ENCODE data around the gene SOBP. TPM values are rescaled to one million over a fixed set of nuclear protein-coding genes. Genes with fewer than 3 reads are reported as not detected.

The SOBP gene
- total and polyA plus RNA-seq, 4 donors = 24.0 to 44.6 (median 37.0) TPM

GRCh38 chr6:107571354-107571753 is 81.4 kb downstream of the SOBP start:
- Histone ChIP-seq H3K27ac (ENCODE audit: low read depth, low read length) (no peak overlapping the region), H3K4me3 (ENCODE audit: low read depth, low read length) (no peak overlapping the region)

DNA sequence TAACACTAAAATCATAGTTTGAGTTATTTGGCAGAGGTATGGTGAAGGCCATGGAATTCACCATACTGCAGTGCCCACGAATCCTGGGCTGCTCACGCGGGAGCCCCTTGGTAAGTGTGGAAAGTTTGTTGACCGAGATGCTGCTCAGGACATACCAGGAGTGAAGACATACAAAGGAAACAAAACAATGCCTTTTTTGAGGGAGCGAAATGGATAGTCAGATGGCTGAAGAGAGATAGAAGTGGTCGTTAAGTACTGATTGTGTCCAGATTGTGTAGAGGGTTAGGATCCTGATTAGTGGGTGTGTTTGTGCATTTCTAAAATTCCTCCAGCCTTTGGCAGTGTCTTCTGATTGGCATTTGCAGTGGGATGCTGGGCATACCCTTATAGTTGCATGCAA is 83.0 kb downstream of the SOBP start:
- Histone ChIP-seq H3K4me3 (ENCODE audit: low read depth, low read length) (no peak overlapping the region), H3K27me3 (ENCODE audit: control insufficient read depth, insufficient read depth, low read length) (no peaks in the 10 kb centered on the region), H3K9me3 (ENCODE audit: control insufficient read depth, insufficient read depth, low read length) (no peaks in the 10 kb centered on the region), H3K36me3 (ENCODE audit: control insufficient read depth, insufficient read depth, low read length) (peaks cover 9% of the 10 kb centered on the region), H3K4me1 (ENCODE audit: control insufficient read depth, insufficient read depth, low read length) (no peaks in the 10 kb centered on the region), H3K27ac (ENCODE audit: low read depth, low read length) (no peak overlapping the region)
- no peak for DNase-seq (ENCODE audit: low read depth in 4 of 6, low spot score in 6 of 6)
- WGBS (ENCODE audit: insufficient coverage) = 80% methylated on average over 6 of the region's 6 CpGs

More at GRCh38 chr6:107571354-107571753, 81.4 kb downstream of the SOBP start:
- no peaks in the 10 kb centered on the region for H3K9me3 ChIP-seq (ENCODE audit: control insufficient read depth, insufficient read depth, low read length)
- H3K27me3 ChIP-seq (ENCODE audit: control insufficient read depth, insufficient read depth, low read length) = no peaks in the 10 kb centered on the region
- DNase-seq (ENCODE audit: low read depth in 4 of 6, low spot score in 6 of 6) = no peak
- WGBS (ENCODE audit: insufficient coverage) = 67% methylated on average over 1 of the region's 9 CpGs
- peaks cover 9% of the 10 kb centered on the region for H3K36me3 ChIP-seq (ENCODE audit: control insufficient read depth, insufficient read depth, low read length)
- H3K4me1 ChIP-seq (ENCODE audit: control insufficient read depth, insufficient read depth, low read length) = no peaks in the 10 kb centered on the region

DNA sequence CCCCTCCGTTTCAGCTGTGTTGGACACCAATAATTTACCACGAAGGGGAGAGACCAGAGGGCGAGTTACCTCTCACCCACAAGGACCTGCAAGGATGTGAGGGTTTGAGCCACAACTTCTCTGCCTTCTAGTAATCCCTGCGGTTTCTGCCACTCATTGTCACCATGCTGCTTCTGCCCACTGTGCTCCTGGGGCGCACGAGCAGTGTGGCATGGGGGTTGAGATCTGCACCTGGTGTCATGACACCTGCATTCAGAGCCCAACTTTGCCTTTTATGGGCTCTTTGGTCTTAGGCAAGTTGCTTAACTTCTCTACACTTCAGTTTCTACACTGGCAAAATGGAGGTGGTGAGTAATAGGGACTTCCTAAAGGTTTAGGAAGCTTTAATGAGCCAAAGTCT is 84.9 kb downstream of the SOBP start:
- no peak overlapping the region for H3K4me3 ChIP-seq (ENCODE audit: low read depth, low read length)
- no peaks in the 10 kb centered on the region for H3K27me3 ChIP-seq (ENCODE audit: control insufficient read depth, insufficient read depth, low read length)
- peaks cover 5% of the 10 kb centered on the region for H3K4me1 ChIP-seq (ENCODE audit: control insufficient read depth, insufficient read depth, low read length)
- H3K27ac ChIP-seq (ENCODE audit: low read depth, low read length) = no peak overlapping the region
- H3K9me3 ChIP-seq (ENCODE audit: control insufficient read depth, insufficient read depth, low read length) = no peaks in the 10 kb centered on the region
- H3K36me3 ChIP-seq (ENCODE audit: control insufficient read depth, insufficient read depth, low read length) = peaks cover 6% of the 10 kb centered on the region
- no peak for DNase-seq (ENCODE audit: low read depth in 4 of 6, low spot score in 6 of 6)
- WGBS (ENCODE audit: insufficient coverage) = 98% methylated on average over 6 of the region's 6 CpGs

DNA sequence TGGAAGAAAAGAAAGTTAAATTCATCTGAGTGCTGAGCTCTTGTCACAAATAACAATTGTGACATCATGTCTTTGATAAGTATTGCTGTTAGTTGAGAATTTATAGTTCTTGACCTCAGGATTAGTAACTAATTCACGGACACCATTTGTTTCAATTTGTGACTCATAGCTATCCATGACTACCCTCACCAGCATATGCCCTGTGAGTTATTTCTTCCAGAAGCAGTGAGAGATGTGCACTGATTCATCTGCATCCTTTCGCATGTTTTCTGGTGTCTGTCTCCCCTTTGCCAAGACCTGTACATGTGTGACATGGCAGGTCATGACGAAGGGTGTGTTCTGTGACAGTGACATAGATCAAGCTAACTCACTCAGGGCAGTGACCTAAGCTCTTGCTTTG is 86.9 kb downstream of the SOBP start:
- no peaks in the 10 kb centered on the region for H3K9me3 ChIP-seq (ENCODE audit: control insufficient read depth, insufficient read depth, low read length)
- H3K4me1 ChIP-seq (ENCODE audit: control insufficient read depth, insufficient read depth, low read length) = peaks cover 8% of the 10 kb centered on the region
- WGBS (ENCODE audit: insufficient coverage) = 100% methylated on average over 1 of the region's 3 CpGs
- H3K4me3 ChIP-seq (ENCODE audit: low read depth, low read length) = no peak overlapping the region
- peaks cover 6% of the 10 kb centered on the region for H3K36me3 ChIP-seq (ENCODE audit: control insufficient read depth, insufficient read depth, low read length)
- no peak for DNase-seq (ENCODE audit: low read depth in 4 of 6, low spot score in 6 of 6)
- no peaks in the 10 kb centered on the region for H3K27me3 ChIP-seq (ENCODE audit: control insufficient read depth, insufficient read depth, low read length)
- H3K27ac ChIP-seq (ENCODE audit: low read depth, low read length) = no peak overlapping the region

DNA sequence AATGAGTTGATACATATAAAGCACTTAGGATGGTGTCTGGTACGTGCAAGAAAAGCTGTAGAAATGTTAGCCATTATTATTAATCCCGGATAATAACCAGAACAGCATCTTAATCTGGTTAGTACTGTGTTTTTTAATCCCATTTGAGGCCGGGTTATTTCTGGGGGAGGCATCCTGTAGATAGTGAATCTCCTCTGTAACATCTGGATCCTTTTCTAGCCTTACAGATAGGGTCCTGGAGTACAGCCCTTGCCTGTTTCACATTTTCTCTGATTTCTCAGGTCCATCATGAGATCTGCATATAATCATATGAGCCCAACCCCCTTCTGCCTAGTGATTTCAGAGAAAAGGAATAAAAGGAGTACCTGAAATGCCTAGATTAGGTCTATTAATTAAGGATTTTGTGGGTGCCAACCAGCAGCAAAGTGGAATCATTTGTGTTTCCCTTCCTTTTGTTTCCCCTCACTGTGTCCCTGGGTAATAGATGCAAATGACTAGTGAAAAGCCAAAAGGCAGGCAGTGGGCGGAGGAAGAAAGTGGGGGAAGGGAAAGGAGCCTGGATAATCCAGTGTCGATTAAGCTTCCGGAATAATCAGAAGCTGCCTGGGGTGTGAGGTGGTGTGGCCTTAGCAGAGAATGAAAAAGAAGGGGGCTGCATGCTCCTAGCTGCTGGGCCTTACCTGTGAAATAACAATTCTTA is 88.9 kb downstream of the SOBP start:
- 17% methylated on average over 2 of the region's 6 CpGs for WGBS (ENCODE audit: insufficient coverage)
- Histone ChIP-seq H3K9me3 (ENCODE audit: control insufficient read depth, insufficient read depth, low read length) (no peaks in the 10 kb centered on the region), H3K27ac (ENCODE audit: low read depth, low read length) (no peak overlapping the region), H3K36me3 (ENCODE audit: control insufficient read depth, insufficient read depth, low read length) (peaks cover 6% of the 10 kb centered on the region), H3K4me3 (ENCODE audit: low read depth, low read length) (no peak overlapping the region), H3K4me1 (ENCODE audit: control insufficient read depth, insufficient read depth, low read length) (peaks cover 8% of the 10 kb centered on the region), H3K27me3 (ENCODE audit: control insufficient read depth, insufficient read depth, low read length) (no peaks in the 10 kb centered on the region)
- peak in 2 of 6 donors; percentile 41 to 86 for DNase-seq (ENCODE audit: low read depth in 4 of 6, low spot score in 6 of 6)

- Histone ChIP-seq H3K4me1 (ENCODE audit: control insufficient read depth, insufficient read depth, low read length) (peaks cover 8% of the 10 kb centered on the region), H3K27ac (ENCODE audit: low read depth, low read length) (no peak overlapping the region)
- 52% methylated on average over 4 of the region's 6 CpGs for WGBS (ENCODE audit: insufficient coverage)
These were observed 89.6 kb downstream of the SOBP start for GRCh38 chr6:107579456-107580056.

DNA sequence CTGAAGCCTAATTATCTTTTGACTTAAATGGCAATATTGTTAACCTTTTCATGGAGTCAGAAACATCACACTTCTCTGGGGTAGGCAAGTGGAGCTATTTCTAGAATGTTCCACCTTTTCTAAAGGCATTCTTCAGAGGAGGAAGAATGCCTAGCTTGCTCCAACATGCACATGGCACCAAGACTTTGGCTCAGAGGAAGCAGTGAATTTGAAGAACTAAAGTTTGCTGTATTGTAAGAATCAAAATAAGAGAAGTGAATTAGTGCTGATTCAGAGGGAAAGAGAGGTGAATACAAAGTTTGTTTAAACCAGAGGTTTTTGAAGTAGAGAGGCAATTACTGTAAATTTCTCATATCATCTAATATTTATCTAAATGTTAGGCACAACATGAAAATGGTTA is 92.2 kb downstream of the SOBP start:
- no peaks in the 10 kb centered on the region for H3K27me3 ChIP-seq (ENCODE audit: control insufficient read depth, insufficient read depth, low read length)
- H3K9me3 ChIP-seq (ENCODE audit: control insufficient read depth, insufficient read depth, low read length) = no peaks in the 10 kb centered on the region
- no peak overlapping the region for H3K27ac ChIP-seq (ENCODE audit: low read depth, low read length)
- no peak for DNase-seq (ENCODE audit: low read depth in 4 of 6, low spot score in 6 of 6)
- no peaks in the 10 kb centered on the region for H3K36me3 ChIP-seq (ENCODE audit: control insufficient read depth, insufficient read depth, low read length)
- peaks cover 8% of the 10 kb centered on the region for H3K4me1 ChIP-seq (ENCODE audit: control insufficient read depth, insufficient read depth, low read length)
- H3K4me3 ChIP-seq (ENCODE audit: low read depth, low read length) = no peak overlapping the region

More at GRCh38 chr6:107579456-107580056, 89.6 kb downstream of the SOBP start:
- Histone ChIP-seq H3K27me3 (ENCODE audit: control insufficient read depth, insufficient read depth, low read length) (no peaks in the 10 kb centered on the region), H3K9me3 (ENCODE audit: control insufficient read depth, insufficient read depth, low read length) (no peaks in the 10 kb centered on the region), H3K4me3 (ENCODE audit: low read depth, low read length) (no peak overlapping the region), H3K36me3 (ENCODE audit: control insufficient read depth, insufficient read depth, low read length) (peaks cover 4% of the 10 kb centered on the region)
- DNase-seq (ENCODE audit: low read depth in 4 of 6, low spot score in 6 of 6) = peak in 1 of 6 donors; percentile 71

GRCh38 chr6:107584726-107585125 is 94.8 kb downstream of the SOBP start:
- DNase-seq (ENCODE audit: low read depth in 4 of 6, low spot score in 6 of 6) = no peak

DNA sequence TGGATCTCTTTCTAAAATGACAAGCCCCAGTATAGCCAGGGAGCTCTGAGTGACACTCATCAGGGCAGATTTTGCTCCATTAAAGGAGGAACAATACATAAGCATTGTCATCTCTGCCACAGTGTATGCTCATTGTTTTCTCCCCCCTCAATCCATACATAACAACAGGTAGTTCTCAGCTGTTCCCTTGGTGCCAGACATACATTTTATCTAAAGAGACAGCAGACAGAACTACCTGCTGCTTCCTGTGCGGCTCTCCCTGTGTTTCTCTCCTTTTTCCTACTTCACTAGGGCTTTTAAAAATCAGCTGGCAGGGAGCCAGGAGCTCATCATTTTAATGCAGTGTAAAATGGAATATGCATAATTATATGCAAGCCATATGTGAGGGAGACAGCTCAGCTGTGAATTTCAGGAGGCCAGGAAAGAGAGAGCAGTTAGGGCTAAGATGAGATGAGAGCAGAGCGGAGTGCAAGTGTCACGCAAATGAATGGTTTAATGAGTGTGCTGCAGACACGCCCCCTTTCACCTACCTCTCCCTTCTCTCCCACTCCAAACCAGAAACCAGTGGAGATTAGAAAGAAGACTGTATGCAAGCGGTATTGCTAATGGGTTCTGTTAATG is 96.0 kb downstream of the SOBP start:
- H3K27me3 ChIP-seq (ENCODE audit: control insufficient read depth, insufficient read depth, low read length) = no peaks in the 10 kb centered on the region
- no peaks in the 10 kb centered on the region for H3K36me3 ChIP-seq (ENCODE audit: control insufficient read depth, insufficient read depth, low read length)
- no CpG with 5 or more reads among the region's 5 CpGs for WGBS (ENCODE audit: insufficient coverage)
- H3K27ac ChIP-seq (ENCODE audit: low read depth, low read length) = no peak overlapping the region
- peak in 2 of 6 donors; percentile 92 to 95 for DNase-seq (ENCODE audit: low read depth in 4 of 6, low spot score in 6 of 6)
- H3K4me3 ChIP-seq (ENCODE audit: low read depth, low read length) = no peak overlapping the region
- no peaks in the 10 kb centered on the region for H3K9me3 ChIP-seq (ENCODE audit: control insufficient read depth, insufficient read depth, low read length)
- H3K4me1 ChIP-seq (ENCODE audit: control insufficient read depth, insufficient read depth, low read length) = peaks cover 6% of the 10 kb centered on the region

More at GRCh38 chr6:107584726-107585125, 94.8 kb downstream of the SOBP start:
- no peak overlapping the region for H3K27ac ChIP-seq (ENCODE audit: low read depth, low read length)
- no peaks in the 10 kb centered on the region for H3K36me3 ChIP-seq (ENCODE audit: control insufficient read depth, insufficient read depth, low read length)
- no peaks in the 10 kb centered on the region for H3K9me3 ChIP-seq (ENCODE audit: control insufficient read depth, insufficient read depth, low read length)
- no peaks in the 10 kb centered on the region for H3K27me3 ChIP-seq (ENCODE audit: control insufficient read depth, insufficient read depth, low read length)
- H3K4me1 ChIP-seq (ENCODE audit: control insufficient read depth, insufficient read depth, low read length) = peaks cover 8% of the 10 kb centered on the region
- no peak overlapping the region for H3K4me3 ChIP-seq (ENCODE audit: low read depth, low read length)

GRCh38 chr6:107587451-107587850 is 97.5 kb downstream of the SOBP start:
- Histone ChIP-seq H3K9me3 (ENCODE audit: control insufficient read depth, insufficient read depth, low read length) (no peaks in the 10 kb centered on the region), H3K4me3 (ENCODE audit: low read depth, low read length) (no peak overlapping the region), H3K4me1 (ENCODE audit: control insufficient read depth, insufficient read depth, low read length) (peaks cover 6% of the 10 kb centered on the region), H3K27me3 (ENCODE audit: control insufficient read depth, insufficient read depth, low read length) (no peaks in the 10 kb centered on the region), H3K27ac (ENCODE audit: low read depth, low read length) (no peak overlapping the region), H3K36me3 (ENCODE audit: control insufficient read depth, insufficient read depth, low read length) (no peaks in the 10 kb centered on the region)
- DNase-seq (ENCODE audit: low read depth in 4 of 6, low spot score in 6 of 6) = peak in 2 of 6 donors; percentile 65 to 74
- WGBS (ENCODE audit: insufficient coverage) = no CpG with 5 or more reads among the region's 5 CpGs

Measured in spinal cord (tissue), 10 donors.